ENCODE data around the gene TTC9C. TPM values are rescaled to one million over a fixed set of nuclear protein-coding genes. Genes with fewer than 3 reads are reported as not detected.
A peak's percentile ranks its signal among the peaks of the same experiment; 100 is the strongest.

The TTC9C gene
- total RNA-seq, 1 experiment from 2014 or later: 48.7 TPM

GRCh38 chr11:62709247-62710000, 18.9 kb upstream of the TTC9C start (continued):
- TF ChIP-seq AR (CRISPR knock-in tag; IDR thresholded peaks at IDR 0.05) (no peak; the same call in 1 of the 2 replicates), JUN (CRISPR knock-in tag; IDR thresholded peaks at IDR 0.05) (no peak), ERG (CRISPR knock-in tag; IDR thresholded peaks at IDR 0.05) (no peak)

GRCh38 chr11:62710001-62710345, 18.3 kb upstream of the TTC9C start:
- CTCF ChIA-PET: interaction anchor here (0.5 to 4.0 kb wide), 11 partner anchors 13 to 285 kb away, joined by 3 to 24 read pairs (median 4); partner anchors contain the start of genes C11orf98, CSKMT, HNRNPUL2 and STX5
- POLR2A ChIA-PET: interaction anchor here (0.6 to 6.0 kb wide), 10 partner anchors 17 to 322 kb away, joined by 3 to 35 read pairs (median 8); partner anchors contain the start of genes C11orf98, CSKMT, EEF1G and HNRNPUL2
- H3K36me3 Mint-ChIP-seq: peaks cover 38% of the 10 kb centered on the region
- H3K9me3 Mint-ChIP-seq: no peaks in the 10 kb centered on the region
- peaks cover 49% of the 10 kb centered on the region for H3K4me1 Mint-ChIP-seq
- peak overlapping the region; percentile 92 for H3K4me3 Mint-ChIP-seq
- peak overlapping the region; percentile 100 for H3K27ac Mint-ChIP-seq
- no peak for ATAC-seq
- H3K27me3 Mint-ChIP-seq (ENCODE audit: low read depth): no peaks in the 10 kb centered on the region; the same call in 1 of the 2 replicates
- no peak for DNase-seq (ENCODE audit: low spot score)
- TF ChIP-seq ZBTB21 (CRISPR knock-in tag; IDR thresholded peaks at IDR 0.05; ENCODE audit: borderline replicate concordance) (no peak), NR3C1 (CRISPR knock-in tag; conservative IDR thresholded peaks at IDR 0.05; ENCODE audit: low read depth) (no peak), CBFB (CRISPR knock-in tag; IDR thresholded peaks at IDR 0.05; ENCODE audit: low read depth) (no peak), AR (CRISPR knock-in tag; IDR thresholded peaks at IDR 0.05) (0 out of 2 replicates have a peak, but pooled peaks have one; percentile 6), PRDM15 (CRISPR knock-in tag; IDR thresholded peaks at IDR 0.05) (peak; percentile 65), USF1 (CRISPR knock-in tag; IDR thresholded peaks at IDR 0.05) (no peak; the same call in 1 of the 2 replicates), CREM (CRISPR knock-in tag; IDR thresholded peaks at IDR 0.05) (no peak), ZNF671 (CRISPR knock-in tag; IDR thresholded peaks at IDR 0.05) (no peak), E2F1 (CRISPR knock-in tag; IDR thresholded peaks at IDR 0.05) (no peak), CTCF (IDR thresholded peaks at IDR 0.05) (no peak), ZNF512 (CRISPR knock-in tag; IDR thresholded peaks at IDR 0.05; ENCODE audit: borderline replicate concordance) (no peak), MAX (CRISPR knock-in tag; IDR thresholded peaks at IDR 0.05) (peak; percentile 10; the same call in 1 of the 2 replicates), ELF4 (CRISPR knock-in tag; IDR thresholded peaks at IDR 0.05; ENCODE audit: low read depth) (no peak), FOXK1 (CRISPR knock-in tag; IDR thresholded peaks at IDR 0.05) (no peak), CREB1 (CRISPR knock-in tag; IDR thresholded peaks at IDR 0.05) (peak; percentile 14; the same call in 1 of the 2 replicates)
